ENCODE results near the gene ZDHHC12. TPM values are rescaled to one million over a fixed set of nuclear protein-coding genes. Genes with fewer than 3 reads are reported as not detected.

Gene ZDHHC12
- total and polyA plus RNA-seq, 2 of the 8 experiments (the other 6 are each of a cell fraction or from before 2014, with no cell fraction given): 35.0 to 93.8 TPM

DNA sequence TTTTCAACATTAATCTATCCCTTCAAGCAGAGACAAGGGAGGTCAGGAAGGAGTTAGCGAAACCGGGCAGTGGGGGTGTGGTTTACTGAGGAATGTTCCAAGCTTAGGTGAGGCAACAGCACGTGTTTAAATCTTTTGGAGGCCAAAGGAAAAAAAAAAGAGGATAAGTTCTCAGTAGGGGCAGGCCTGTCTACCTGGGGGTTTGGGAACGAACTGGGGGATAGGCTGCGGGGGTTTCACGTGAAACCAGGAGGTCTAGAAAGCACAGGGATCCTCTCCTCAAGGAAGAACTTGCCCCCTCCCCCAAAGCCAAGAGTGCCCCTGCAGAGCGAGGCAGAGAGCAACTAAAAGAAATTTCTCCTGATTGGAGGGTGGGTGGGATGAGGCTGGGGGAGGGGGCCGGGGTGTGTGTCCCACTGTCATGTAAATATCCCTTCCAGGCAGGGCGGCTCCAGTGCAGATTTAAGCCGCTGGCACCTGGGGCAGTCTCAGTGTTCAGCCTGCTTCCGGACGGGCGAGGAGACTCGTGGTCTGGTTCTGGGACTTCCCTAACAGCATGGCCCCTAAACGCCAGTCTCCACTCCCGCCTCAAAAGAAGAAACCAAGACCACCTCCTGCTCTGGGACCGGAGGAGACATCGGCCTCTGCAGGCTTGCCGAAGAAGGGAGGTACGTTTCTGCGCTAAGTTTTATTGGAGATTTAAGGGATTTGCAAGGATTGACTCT lies 40.4 kb downstream of the ZDHHC12 start (continued):
- TF ChIP-seq RBBP5 (IDR thresholded peaks at IDR 0.05; ENCODE audit: borderline replicate concordance, low read depth, low read length) (peak; percentile 79), BACH1 (IDR thresholded peaks at IDR 0.05; ENCODE audit: low read length) (no peak), MAFK (IDR thresholded peaks at IDR 0.05; ENCODE audit: low read depth, low read length) (no peak; the same call in 1 of the 2 replicates), YY1 (IDR thresholded peaks at IDR 0.05; ENCODE audit: low read depth, low read length) (no peak), KDM1A (IDR thresholded peaks at IDR 0.05; ENCODE audit: borderline replicate concordance, low read length) (peak; percentile 87), PHF8 (conservative IDR thresholded peaks at IDR 0.05; ENCODE audit: low read depth, low read length) (peak; percentile 80), POLR2A (IDR thresholded peaks at IDR 0.05; ENCODE audit: control extremely low read depth in 1 of 2, low read depth in 2 of 2, low read length in 2 of 2) (peak; percentile 100), BCL11A (IDR thresholded peaks at IDR 0.05; ENCODE audit: low read depth in 2 of 2, low read length in 2 of 2) (no peak), TAF7 (optimal IDR thresholded peaks at IDR 0.05; ENCODE audit: borderline replicate concordance, low read depth, low read length) (peak; percentile 88)
- TF ChIP-seq, protein P1, sequence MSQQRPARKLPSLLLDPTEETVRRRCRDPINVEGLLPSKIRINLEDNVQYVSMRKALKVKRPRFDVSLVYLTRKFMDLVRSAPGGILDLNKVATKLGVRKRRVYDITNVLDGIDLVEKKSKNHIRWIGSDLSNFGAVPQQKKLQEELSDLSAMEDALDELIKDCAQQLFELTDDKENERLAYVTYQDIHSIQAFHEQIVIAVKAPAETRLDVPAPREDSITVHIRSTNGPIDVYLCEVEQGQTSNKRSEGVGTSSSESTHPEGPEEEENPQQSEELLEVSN (IDR thresholded peaks at IDR 0.05): peak; percentile 45; the same call in 1 of the 2 replicates
- TF ChIP-seq, protein P2, sequence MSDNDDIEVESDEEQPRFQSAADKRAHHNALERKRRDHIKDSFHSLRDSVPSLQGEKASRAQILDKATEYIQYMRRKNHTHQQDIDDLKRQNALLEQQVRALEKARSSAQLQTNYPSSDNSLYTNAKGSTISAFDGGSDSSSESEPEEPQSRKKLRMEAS (IDR thresholded peaks at IDR 0.05): peak; percentile 63

All from H1 (cell line).